ENCODE results near the gene FGF8. TPM values are rescaled to one million over a fixed set of nuclear protein-coding genes. Genes with fewer than 3 reads are reported as not detected.

The FGF8 gene
- total RNA-seq, 1 experiment from 2014 or later, result 7.4 TPM

DNA sequence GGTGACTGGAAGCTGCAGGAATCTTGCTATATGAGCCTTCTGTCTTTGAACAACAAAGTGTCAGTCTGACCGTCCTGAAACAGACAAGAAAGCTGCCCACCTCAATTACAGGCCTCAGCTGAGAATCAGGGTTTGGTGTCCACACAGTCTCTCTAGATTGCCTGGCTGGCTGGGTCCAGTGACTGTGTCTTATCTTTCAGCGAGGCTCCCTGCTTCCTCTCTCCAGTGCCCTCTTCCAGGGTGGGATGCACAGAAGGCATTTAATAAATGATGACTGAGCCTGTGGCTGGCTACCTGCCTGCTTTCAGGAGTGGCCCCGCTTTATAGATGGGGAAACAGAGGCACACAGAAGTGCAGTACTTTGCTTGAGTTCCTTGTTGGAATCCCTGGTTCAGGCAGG, 27.4 kb downstream of the FGF8 start:
- in situ Hi-C loops (cut with HindIII; ENCODE audit: low sequenced_read_pairs), result no loop called here
- DNase-seq (ENCODE audit: low spot score), result no peak

DNA sequence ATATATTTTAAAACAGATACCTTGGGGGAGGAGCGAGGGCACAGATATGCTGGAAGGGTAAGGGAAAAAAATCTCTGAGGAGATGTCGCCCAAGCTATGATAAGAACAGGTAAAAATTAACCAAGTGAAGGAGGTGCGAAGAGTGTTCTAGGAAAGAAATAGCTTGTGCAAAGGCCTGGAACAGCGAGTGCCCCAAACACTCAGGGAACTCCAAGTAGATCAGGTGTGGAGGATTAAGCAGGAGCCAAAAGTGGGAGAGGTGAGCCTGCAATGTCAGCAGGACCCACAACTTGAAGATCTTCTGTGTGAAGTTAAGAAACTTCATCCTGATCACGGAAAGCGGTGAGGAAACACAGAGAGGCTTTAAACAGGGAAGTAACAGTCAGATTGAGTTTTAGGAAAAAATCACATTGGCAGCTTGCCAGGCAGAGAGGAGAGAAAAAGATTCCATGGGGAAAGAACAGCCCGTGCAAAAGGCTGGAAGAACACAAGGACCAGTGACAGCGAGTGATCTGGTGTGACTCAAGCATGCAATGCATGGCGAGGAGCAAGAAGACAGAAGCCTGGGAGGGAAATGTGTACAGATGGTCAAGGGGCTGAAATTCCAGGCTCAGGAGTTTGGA, 30.7 kb downstream of the FGF8 start:
- in situ Hi-C loops (cut with HindIII; ENCODE audit: low sequenced_read_pairs), result no loop called here
- no peak for DNase-seq (ENCODE audit: low spot score)

DNA sequence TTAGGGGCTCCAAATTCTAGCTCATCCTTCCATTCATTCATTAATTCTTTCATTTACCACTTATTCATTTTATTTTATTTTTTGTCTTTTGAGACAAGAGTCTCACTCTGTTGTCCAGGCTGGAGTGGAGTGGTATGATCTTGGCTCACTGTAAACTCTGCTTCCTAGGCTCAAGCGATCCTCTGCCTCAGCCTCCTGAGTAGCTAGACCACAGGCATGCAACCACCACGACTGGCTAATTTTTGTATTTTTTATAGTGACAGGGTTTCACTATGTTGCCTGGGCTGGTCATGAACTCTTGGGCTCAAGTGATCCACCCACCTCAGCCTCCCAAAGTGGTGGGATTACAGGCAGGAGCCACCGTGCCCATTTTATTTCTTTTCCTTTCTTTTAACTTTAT, 31.6 kb downstream of the FGF8 start:
- DNase-seq (ENCODE audit: low spot score), result no peak
- in situ Hi-C loops (cut with HindIII; ENCODE audit: low sequenced_read_pairs), result no loop called here

DNA sequence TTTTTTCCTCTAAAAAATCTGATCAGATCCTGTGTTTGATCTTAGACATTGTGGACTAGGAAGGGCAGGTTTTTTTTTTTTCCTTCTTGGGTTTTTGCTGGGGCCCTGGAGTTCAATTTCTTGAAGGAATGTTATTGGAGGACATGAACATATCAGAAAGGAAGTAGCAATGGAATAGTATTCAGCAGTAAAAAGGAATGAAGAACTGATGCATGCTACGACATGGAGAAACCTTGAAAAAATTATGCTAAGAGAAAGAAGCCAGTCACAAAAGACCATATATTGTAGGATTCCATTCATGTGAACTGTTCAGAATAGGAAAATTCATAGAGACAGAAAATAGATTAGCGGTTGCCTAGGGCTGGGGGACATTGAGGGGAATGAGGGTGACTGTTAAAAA, 34.0 kb downstream of the FGF8 start:
- DNase-seq (ENCODE audit: low spot score), result no peak
- in situ Hi-C loops (cut with HindIII; ENCODE audit: low sequenced_read_pairs), result no loop called here

DNA sequence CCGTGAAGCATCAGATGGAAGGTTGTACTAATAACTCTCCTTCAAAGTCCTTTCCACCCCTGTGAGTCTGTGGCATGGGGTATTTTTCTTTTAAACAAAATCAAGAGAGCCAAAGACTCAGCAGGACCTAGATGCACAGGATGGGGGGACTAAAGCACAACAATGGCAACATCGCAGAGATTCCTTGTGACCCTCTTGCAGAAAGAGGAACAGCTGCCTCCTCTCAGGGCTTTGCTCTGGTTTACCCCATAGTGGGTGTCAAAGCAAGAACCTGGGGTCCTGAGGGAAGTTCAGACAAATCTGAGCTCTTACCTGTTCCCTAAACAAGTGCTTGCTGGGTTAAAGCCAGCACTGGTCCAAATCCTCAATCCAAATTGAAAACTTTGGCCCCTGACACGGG, 39.2 kb downstream of the FGF8 start:
- in situ Hi-C loops (cut with HindIII; ENCODE audit: low sequenced_read_pairs), result no loop called here
- no peak for DNase-seq (ENCODE audit: low spot score)

DNA sequence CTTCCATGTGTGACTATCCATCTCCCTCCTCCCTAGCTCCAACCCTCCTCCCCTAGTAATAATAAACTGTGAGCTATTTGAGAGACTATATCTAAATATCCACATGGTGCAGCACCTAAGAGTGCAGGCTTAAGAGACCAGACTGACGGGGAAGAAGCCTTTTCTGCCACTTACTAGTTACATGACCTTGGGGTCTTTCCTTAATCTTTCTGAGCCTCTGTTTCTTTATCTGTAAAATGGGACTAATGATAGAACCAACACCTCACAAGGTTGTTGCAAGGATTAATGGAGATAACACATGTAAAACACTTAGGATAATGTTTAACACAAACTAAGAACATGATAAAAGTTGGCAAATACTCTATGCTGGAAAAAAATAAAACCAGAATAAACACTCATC, 43.8 kb downstream of the FGF8 start:
- DNase-seq (ENCODE audit: low spot score), result no peak
- in situ Hi-C loops (cut with HindIII; ENCODE audit: low sequenced_read_pairs), result no loop called here

DNA sequence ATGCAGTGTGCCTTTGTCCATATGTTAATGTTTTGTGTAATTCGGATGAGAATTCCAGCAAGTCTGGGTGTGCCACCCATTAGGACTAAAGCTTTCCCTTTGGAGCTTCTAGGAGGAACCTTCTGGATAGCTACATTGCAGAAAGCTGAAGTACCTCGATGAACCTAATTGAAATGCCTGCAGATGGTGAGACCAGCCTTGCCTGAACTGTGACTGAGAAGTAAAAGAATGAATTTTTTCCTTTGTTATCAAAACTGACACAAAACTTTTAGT, 49.9 kb downstream of the FGF8 start:
- DNase-seq (ENCODE audit: low spot score), result no peak
- in situ Hi-C loops (cut with HindIII; ENCODE audit: low sequenced_read_pairs), result no loop called here

DNA sequence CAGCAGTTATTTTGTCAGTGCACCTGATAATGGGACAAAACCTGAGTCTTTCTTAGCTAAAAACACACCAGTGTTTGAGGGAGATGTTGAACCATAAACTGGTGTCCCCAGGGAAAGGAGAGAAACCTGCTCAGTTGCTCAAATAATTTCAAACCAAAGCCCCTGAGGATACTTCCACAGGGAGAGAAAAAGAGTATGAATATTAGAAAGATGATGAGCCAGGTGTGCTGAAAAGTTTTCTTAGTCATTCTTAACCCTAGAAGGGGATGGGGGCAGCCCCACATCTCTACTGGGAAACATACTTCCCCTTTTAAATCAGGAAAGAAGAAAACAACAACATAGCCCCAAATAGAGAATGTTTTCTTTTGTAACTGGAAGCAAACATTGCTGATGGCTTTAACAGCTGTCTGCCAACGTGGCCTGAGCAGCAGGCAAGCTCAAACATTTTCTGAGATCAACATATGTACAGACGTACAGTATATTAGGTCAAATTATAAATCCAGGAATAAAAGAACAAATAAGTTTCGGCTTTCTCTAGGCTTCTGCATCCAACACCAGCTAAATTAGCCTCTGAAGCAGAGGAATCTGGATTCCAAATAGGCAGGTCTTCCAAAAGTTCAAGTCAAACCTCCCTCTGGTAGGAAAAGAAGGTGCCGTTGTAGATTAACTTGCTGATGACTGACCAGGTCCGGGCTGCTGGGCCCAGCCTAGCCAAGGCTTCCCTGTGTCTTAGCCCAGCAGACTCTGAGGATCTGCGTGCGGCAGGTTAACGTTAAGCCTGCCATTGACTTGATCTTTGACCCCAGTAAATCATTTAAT, 50.4 kb downstream of the FGF8 start:
- in situ Hi-C loops (cut with HindIII; ENCODE audit: low sequenced_read_pairs), result no loop called here
- DNase-seq (ENCODE audit: low spot score), result no peak

DNA sequence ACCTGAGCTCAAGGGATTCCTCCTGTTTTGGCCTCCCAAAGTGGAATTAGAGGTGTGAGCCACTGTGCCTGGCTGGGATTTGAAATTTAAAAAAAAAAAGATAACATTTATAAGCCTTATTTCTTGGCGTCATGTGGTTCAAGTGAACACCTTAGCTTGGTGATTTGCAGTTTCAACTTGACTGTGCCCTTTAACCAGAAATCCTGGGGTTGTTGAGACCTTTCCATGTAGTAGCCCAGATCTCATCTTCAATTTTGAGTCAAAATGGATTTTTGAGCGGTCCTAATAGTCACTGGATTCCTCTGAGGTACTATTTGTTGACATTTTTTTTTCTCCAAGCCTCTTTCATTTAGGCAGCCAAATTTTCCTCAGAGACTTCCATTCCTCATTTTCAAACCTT, 51.5 kb downstream of the FGF8 start:
- in situ Hi-C loops (cut with HindIII; ENCODE audit: low sequenced_read_pairs), result no loop called here
- no peak for DNase-seq (ENCODE audit: low spot score)

DNA sequence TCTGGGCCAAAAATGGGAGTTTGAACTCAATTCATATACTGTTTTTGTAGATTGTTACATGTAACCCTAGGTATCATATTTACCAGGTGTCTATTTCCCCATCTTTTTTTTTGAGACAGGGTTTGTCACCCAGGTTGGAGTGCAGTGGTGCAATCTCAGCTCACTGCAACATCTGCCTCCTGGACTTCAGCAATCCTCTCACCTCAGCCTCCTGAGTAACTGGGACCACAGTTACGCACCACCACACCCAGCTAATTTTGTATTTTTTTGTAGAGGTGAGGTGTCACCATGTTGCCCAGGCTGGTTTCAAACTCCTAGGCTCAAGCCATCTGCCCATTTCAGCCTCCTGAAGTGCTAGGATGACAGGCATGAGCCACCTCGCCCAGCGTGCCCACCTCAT, 52.7 kb downstream of the FGF8 start:
- DNase-seq (ENCODE audit: low spot score), result no peak
- in situ Hi-C loops (cut with HindIII; ENCODE audit: low sequenced_read_pairs), result no loop called here

DNA sequence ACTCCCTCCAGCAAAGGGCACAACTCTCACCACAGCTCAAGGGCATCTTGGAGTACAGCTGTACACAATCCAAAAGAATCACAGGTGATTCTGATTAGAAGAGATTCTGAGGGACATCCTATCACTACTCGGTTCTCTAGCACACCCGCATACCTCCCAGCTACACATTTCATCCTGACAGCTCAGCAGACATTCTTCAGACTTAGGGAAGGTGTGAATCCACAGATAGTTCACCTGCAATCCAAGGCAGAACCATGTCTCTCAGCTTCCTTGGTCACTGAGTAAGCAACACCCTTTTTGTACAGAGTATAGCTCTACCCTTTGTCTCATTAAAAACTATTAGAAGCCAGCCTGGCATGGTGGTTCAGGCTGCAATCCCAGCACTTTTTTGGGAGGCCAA, 54.1 kb downstream of the FGF8 start:
- in situ Hi-C loops (cut with HindIII; ENCODE audit: low sequenced_read_pairs), result no loop called here
- DNase-seq (ENCODE audit: low spot score), result no peak

DNA sequence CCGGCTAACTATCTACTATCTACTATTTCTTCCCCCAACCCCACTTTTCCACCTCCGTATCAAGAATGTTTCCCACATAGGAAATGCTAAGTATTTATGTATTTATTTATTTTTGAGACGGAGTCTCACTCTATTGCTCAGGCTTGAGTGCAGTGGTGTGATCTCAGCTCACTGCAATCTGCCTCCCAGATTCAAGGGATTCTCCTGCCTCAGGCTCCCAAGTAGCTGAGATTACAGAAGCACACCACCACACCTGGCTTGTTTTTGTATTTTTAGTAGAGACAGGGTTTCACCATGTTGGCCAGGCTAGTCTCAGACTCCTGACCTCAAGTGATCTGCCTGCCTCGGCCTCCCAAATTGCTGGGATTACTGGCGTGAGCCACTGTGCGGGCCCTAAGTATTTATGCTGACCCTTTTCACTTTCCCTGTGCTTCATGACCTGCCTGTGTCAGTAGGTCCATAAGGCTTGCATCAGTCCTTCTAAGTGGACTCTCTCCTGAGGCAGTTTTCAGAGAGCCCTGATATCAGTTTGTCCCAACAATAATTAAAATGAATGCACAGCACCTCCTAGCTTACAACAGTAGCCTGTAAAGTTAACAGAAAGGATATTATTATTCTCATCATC, 55.2 kb downstream of the FGF8 start:
- in situ Hi-C loops (cut with HindIII; ENCODE audit: low sequenced_read_pairs), result no loop called here
- DNase-seq (ENCODE audit: low spot score), result no peak

Other genes starting within 250 kb of the FGF8 start
- 87.8 and 94.8 TPM in 2 replicates for gene POLL, start 187.9 kb downstream of the FGF8 start, total RNA-seq (2014; rRNA removed; shearing (Covaris generic))
- 361 and 419 TPM in 2 replicates for gene DPCD, start 187.8 kb downstream of the FGF8 start, total RNA-seq (2014; rRNA removed; shearing (Covaris generic))
- gene FBXW4, start 80.9 kb downstream of the FGF8 start, total RNA-seq (2014; rRNA removed; shearing (Covaris generic)), result 32.1 and 48.9 TPM in 2 replicates
- 235 and 256 TPM in 2 replicates for gene NPM3, start 7.3 kb upstream of the FGF8 start, total RNA-seq (2014; rRNA removed; shearing (Covaris generic))
- 56.1 and 67.4 TPM in 2 replicates for gene OGA, start 42.3 kb upstream of the FGF8 start, total RNA-seq (2014; rRNA removed; shearing (Covaris generic))
- gene KCNIP2, start 67.7 kb upstream of the FGF8 start, total RNA-seq (2014; rRNA removed; shearing (Covaris generic)), result not detected in 2 replicates